Measurements from ENCODE around the gene DEDD. TPM values are rescaled to one million over a fixed set of nuclear protein-coding genes. Genes with fewer than 3 reads are reported as not detected.

DEDD gene
- polyA plus RNA-seq, 1 experiment: 34.9 TPM

GRCh38 chr1:161084597-161084988 is 47.9 kb downstream of the DEDD start:
- no peak for DNase-seq (ENCODE audit: low read depth, low spot score)
- Histone ChIP-seq H3K9me3 (ENCODE audit: control insufficient read depth, insufficient read depth, low read length) (no peaks in the 10 kb centered on the region; the same call in 1 of the 2 replicates), H3K27ac (ENCODE audit: low read depth, low read length) (no peak overlapping the region), H3K27me3 (ENCODE audit: control insufficient read depth, insufficient read depth, low read length) (no peaks in the 10 kb centered on the region), H3K4me3 (ENCODE audit: low read depth, low read length) (no peak overlapping the region)
- ChIA-PET POLR2A (interaction anchor here (0.6 to 1.7 kb wide), 3 partner anchors 39 to 824 kb away, joined by 3 to 7 read pairs (median 5); partner anchors contain the start of gene USF1), CTCF (interaction anchor here (1.4 to 3.6 kb wide), 4 partner anchors 13 to 95 kb away, joined by 3 to 16 read pairs (median 12); partner anchors contain the start of gene KLHDC9)
- TF ChIP-seq CTCF (IDR thresholded peaks at IDR 0.05; ENCODE audit: low read depth, low read length): no peak

GRCh38 chr1:161083748-161084596 is 48.5 kb downstream of the DEDD start:
- ChIA-PET POLR2A (interaction anchor here (0.6 to 1.7 kb wide), 3 partner anchors 38 to 93 kb away, joined by 5 to 7 read pairs (median 5); partner anchors contain the start of gene USF1), CTCF (interaction anchor here (0.6 to 3.6 kb wide), 5 partner anchors 14 to 94 kb away, joined by 3 to 16 read pairs (median 12); partner anchors contain the start of gene KLHDC9)
- TF ChIP-seq CTCF (IDR thresholded peaks at IDR 0.05; ENCODE audit: low read depth, low read length): no peak
- Histone ChIP-seq H3K9me3 (ENCODE audit: control insufficient read depth, insufficient read depth, low read length) (no peaks in the 10 kb centered on the region; the same call in 1 of the 2 replicates), H3K27me3 (ENCODE audit: control insufficient read depth, insufficient read depth, low read length) (no peaks in the 10 kb centered on the region), H3K27ac (ENCODE audit: low read depth, low read length) (peak overlapping the region; percentile 70), H3K4me3 (ENCODE audit: low read depth, low read length) (no peak overlapping the region)
- no peak for DNase-seq (ENCODE audit: low read depth, low spot score)

- CTCF ChIA-PET: interaction anchor here (0.6 to 3.6 kb wide), 3 partner anchors 38 to 93 kb away, joined by 3 to 13 read pairs (median 12); no protein-coding TSS in a partner anchor
- H3K27ac ChIP-seq (ENCODE audit: low read depth, low read length): peak overlapping the region; percentile 70
- no peaks in the 10 kb centered on the region; the same call in 1 of the 2 replicates for H3K9me3 ChIP-seq (ENCODE audit: control insufficient read depth, insufficient read depth, low read length)
- no peaks in the 10 kb centered on the region for H3K27me3 ChIP-seq (ENCODE audit: control insufficient read depth, insufficient read depth, low read length)
- POLR2A ChIA-PET: interaction anchor here (1.5 kb wide), 1 partner anchor 38 kb away, joined by 5 read pairs; the partner anchor contains the start of gene USF1
- H3K4me3 ChIP-seq (ENCODE audit: low read depth, low read length): no peak overlapping the region
- peak; percentile 51 for DNase-seq (ENCODE audit: low read depth, low spot score)
- no peak for TF ChIP-seq CTCF (IDR thresholded peaks at IDR 0.05; ENCODE audit: low read depth, low read length)
Observed at GRCh38 chr1:161082996-161083747, 49.3 kb downstream of the DEDD start.

- no peak overlapping the region for H3K27ac ChIP-seq (ENCODE audit: low read depth, low read length)
- POLR2A ChIA-PET: interaction anchor here (1.5 kb wide), 1 partner anchor 37 kb away, joined by 5 read pairs; the partner anchor contains the start of gene USF1
- H3K27me3 ChIP-seq (ENCODE audit: control insufficient read depth, insufficient read depth, low read length): no peaks in the 10 kb centered on the region
Observed at GRCh38 chr1:161082483-161082882, 50.0 kb downstream of the DEDD start.

More at GRCh38 chr1:161082483-161082882, 50.0 kb downstream of the DEDD start:
- CTCF ChIA-PET: no interaction called here
- DNase-seq (ENCODE audit: low read depth, low spot score): no peak
- H3K9me3 ChIP-seq (ENCODE audit: control insufficient read depth, insufficient read depth, low read length): no peaks in the 10 kb centered on the region; the same call in 1 of the 2 replicates
- H3K4me3 ChIP-seq (ENCODE audit: low read depth, low read length): no peak overlapping the region
- TF ChIP-seq CTCF (IDR thresholded peaks at IDR 0.05; ENCODE audit: low read depth, low read length): no peak

Data from AG04450 (cell line).